ENCODE data around the gene SLC2A8.
A peak's percentile ranks its signal among the peaks of the same experiment; 100 is the strongest.

Gene SLC2A8

GRCh38 chr9:127396808-127397645 lies at the start of gene SLC2A8:
SLC2A8 (plus strand) TSS chr9:127397169; CDS start chr9:127397231, 62 bp downstream.
- DNase-seq (ENCODE audit: low spot score) = peak; percentile 96
- FAIRE-seq = peak; percentile 77

- DNase-seq (ENCODE audit: low spot score) = no peak
- no peak for FAIRE-seq
Measured at GRCh38 chr9:127347831-127348776, 48.9 kb upstream of the SLC2A8 start.

- FAIRE-seq (no peak), DNase-seq (ENCODE audit: low spot score) (no peak)
Measured at GRCh38 chr9:127349483-127350113, 47.4 kb upstream of the SLC2A8 start.

- DNase-seq (ENCODE audit: low spot score) (no peak), FAIRE-seq (no peak)
Measured at GRCh38 chr9:127351182-127352166, 45.5 kb upstream of the SLC2A8 start.

- no peak for FAIRE-seq
- DNase-seq (ENCODE audit: low spot score) = no peak
Measured at GRCh38 chr9:127353882-127354281, 43.1 kb upstream of the SLC2A8 start.

- no peak for FAIRE-seq
- DNase-seq (ENCODE audit: low spot score) = no peak
Measured at GRCh38 chr9:127356906-127357305, 40.1 kb upstream of the SLC2A8 start.

- DNase-seq (ENCODE audit: low spot score) (no peak), FAIRE-seq (no peak)
Measured at GRCh38 chr9:127358023-127358535, 38.9 kb upstream of the SLC2A8 start.

- FAIRE-seq (no peak), DNase-seq (ENCODE audit: low spot score) (no peak)
Measured at GRCh38 chr9:127358770-127359169, 38.2 kb upstream of the SLC2A8 start.

- DNase-seq (ENCODE audit: low spot score) (no peak), FAIRE-seq (no peak)
Measured at GRCh38 chr9:127360250-127360649, 36.7 kb upstream of the SLC2A8 start.

- FAIRE-seq = no peak
- no peak for DNase-seq (ENCODE audit: low spot score)
Measured at GRCh38 chr9:127360829-127361228, 36.1 kb upstream of the SLC2A8 start.

- FAIRE-seq = no peak
- DNase-seq (ENCODE audit: low spot score) = no peak
Measured at GRCh38 chr9:127361561-127361960, 35.4 kb upstream of the SLC2A8 start.

GRCh38 chr9:127362829-127363228 lies 34.1 kb upstream of the SLC2A8 start:
- no peak for FAIRE-seq
- no peak for DNase-seq (ENCODE audit: low spot score)

GRCh38 chr9:127365461-127365860 lies 31.5 kb upstream of the SLC2A8 start:
- no peak for FAIRE-seq
- DNase-seq (ENCODE audit: low spot score) = no peak

GRCh38 chr9:127366594-127366993 lies 30.4 kb upstream of the SLC2A8 start:
- FAIRE-seq (no peak), DNase-seq (ENCODE audit: low spot score) (no peak)

GRCh38 chr9:127368852-127369402 lies 28.0 kb upstream of the SLC2A8 start:
- no peak for DNase-seq (ENCODE audit: low spot score)

GRCh38 chr9:127369428-127369827 lies 27.5 kb upstream of the SLC2A8 start:
- FAIRE-seq (no peak), DNase-seq (ENCODE audit: low spot score) (no peak)

More at GRCh38 chr9:127368852-127369402, 28.0 kb upstream of the SLC2A8 start:
- no peak for FAIRE-seq

- FAIRE-seq (no peak), DNase-seq (ENCODE audit: low spot score) (no peak)
Measured at GRCh38 chr9:127370147-127370579, 26.8 kb upstream of the SLC2A8 start.

- FAIRE-seq (no peak), DNase-seq (ENCODE audit: low spot score) (no peak)
Measured at GRCh38 chr9:127370672-127371648, 26.0 kb upstream of the SLC2A8 start.

- DNase-seq (ENCODE audit: low spot score) (no peak), FAIRE-seq (no peak)
Measured at GRCh38 chr9:127380479-127380878, 16.5 kb upstream of the SLC2A8 start.

Data from urothelium cell line (cell line).